ENCODE results near the gene LIPG.
A peak's percentile ranks its signal among the peaks of the same experiment; 100 is the strongest.
"Not testable (repeated sequence)": the region's sequence is repeated elsewhere in the genome, so short reads cannot be mapped to it uniquely, and the experiment has no call there.

The LIPG gene

DNA sequence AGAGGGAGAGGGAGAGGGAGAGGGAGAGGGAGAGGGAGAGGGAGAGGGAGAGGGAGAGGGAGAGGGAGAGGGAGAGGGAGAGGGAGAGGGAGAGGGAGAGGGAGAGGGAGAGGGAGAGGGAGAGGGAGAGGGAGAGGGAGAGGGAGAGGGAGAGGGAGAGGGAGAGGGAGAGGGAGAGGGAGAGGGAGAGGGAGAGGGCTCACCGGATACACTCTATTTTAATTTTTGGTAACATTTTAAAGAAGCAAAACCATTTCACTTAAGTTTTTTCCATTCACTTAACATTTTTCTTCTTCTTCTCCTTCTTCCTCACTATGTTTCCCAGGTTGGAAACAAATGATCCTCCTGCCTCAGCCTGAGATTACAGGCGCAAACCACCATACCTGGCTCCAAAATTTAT lies 17.2 kb downstream of the LIPG start:
- not testable (repeated sequence) for DNase-seq

DNA sequence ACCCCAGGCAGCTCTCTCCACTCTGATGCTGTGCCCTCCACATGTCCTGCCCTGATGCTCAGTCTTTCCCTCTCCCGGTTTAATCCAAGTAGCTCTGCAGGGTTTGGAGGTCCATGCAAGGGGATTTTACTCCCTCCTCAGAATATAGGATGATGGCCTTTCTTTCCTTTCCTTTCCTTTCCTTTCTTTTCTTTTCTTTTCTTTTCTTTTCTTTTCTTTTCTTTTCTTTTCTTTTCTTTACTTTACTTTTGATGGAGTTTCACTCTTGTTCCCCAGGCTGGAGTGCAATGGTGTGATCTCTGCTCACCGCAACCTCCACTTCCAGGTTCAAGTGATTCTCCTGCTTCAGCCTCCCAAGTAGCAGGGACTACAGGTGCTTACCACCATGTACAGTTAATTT lies 17.7 kb downstream of the LIPG start:
- not testable (repeated sequence) for DNase-seq

DNA sequence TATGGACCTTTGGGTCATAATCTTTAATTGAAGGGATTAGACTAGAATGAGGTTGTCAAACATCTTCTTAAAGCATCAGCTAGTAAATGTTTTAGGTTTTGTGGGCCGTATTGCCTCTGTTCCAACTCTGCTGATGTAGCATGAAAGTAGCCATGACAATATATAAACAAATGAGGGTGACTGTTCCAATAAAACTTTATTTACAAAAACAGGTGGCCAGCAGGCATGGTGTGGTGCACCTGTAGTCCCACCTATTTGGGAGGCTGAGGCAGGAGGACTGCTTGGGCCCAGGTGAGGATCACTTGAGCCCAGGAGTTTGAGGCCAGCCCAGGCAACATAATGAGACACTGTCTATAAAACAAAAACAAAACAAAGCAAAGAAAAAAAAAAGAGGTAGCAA lies 18.4 kb downstream of the LIPG start:
- DNase-seq: no peak

DNA sequence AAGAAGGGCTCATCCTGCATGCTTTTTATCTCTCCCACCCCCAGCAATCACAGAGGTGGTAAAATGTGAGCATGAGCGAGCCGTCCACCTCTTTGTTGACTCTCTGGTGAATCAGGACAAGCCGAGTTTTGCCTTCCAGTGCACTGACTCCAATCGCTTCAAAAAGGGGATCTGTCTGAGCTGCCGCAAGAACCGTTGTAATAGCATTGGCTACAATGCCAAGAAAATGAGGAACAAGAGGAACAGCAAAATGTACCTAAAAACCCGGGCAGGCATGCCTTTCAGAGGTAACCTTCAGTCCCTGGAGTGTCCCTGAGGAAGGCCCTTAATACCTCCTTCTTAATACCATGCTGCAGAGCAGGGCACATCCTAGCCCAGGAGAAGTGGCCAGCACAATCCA lies 19.5 kb downstream of the LIPG start:
- no peak for DNase-seq

DNA sequence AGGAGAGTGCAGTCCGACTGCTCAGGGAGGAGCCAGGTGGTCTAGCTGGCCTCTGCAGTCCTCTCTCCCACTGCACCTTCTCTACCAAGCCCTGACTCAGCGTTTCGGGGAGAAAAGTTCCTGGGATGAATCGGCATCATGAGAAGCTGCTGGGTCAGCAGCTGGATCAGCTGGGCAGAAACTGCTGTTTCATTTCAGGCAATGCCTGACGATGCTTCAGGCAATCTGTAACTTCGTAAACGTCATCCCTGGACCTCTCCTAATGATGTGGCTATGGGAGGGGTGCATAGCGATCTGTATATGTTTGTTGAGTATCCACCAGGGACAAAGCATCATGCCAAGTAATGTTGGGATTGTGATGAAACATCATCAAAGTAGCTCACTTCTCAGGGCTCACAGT lies 20.7 kb downstream of the LIPG start:
- no peak for DNase-seq

DNA sequence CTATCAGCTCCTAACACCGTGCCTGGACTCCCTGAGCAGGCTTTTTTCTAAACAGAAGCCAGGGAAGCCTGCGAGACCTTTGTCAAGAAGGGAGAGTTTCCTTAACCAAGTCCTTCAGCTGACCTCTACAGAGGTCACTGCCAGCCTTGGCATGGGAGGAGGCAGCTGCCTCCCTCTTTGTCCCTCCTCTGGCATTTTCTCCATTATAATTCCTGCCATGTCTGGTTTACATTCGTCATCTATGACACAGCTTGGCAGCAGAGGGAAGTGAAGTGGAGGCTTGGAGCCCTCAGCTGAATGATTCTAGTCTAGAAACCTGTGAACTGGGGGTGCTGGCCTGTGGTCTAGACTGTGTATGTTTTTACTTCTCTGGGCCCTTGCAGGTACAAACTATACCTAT lies 22.5 kb downstream of the LIPG start:
- no peak for DNase-seq

DNA sequence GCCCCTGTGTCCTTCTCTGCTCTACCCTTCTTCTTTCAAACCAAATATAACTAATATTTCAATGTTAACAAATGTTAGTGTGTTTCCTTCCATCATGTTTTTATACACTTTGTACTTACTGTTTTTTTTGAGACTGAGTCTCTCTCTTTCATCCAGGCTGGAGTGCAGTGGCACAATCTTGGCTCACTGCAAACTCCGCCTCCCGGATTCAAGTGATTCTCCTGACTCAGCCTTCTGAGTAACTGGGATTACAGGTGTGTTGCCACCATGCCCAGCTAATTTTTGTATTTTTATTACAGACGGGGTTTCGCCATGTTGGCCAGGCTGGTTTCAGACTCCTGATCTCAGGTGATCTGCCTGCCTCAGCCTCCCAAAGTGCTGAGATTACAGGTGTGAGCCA lies 23.1 kb downstream of the LIPG start:
- DNase-seq: not testable (repeated sequence)

DNA sequence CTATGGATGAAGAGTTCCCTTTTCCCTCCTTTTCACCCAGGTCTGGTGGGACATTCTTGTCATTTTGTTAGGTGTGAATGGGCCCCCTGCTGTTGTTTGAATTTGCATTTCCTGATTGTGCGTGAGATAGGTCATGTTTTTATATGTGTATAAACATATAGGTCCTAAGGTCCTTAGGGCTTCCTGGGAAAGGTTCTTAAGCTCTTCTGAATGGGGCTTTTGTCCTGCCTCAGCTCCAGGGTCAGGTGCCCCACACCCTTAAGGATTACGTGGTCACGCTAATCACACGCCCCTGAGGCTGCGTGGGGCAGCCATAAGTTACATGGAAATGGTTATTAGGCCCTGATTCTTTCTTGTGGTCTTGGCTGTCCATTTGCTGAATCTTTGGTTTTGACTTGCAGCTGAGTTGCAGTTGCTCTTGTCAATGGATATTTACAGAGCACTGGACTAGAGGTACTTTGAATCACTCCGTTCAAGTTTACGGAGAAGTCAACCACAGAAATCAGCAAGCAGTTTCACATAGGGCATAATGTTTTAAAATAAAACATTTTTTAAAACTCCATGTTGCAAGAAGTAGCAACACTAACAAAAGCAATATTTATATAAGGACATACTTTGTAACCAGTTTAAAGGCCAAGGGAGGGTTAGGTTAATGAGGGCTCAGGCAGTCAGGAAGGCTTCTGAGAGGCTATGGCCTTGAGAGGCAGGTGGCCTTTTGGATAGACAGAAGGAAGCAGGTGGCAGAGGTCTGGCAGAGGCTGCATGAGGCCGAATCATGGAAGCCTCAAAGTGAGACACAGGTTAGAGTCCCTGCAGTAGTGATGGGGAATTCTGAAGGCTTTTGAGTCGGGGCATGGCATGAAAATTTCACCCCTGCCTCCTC lies 24.2 kb downstream of the LIPG start:
- DNase-seq: no peak

DNA sequence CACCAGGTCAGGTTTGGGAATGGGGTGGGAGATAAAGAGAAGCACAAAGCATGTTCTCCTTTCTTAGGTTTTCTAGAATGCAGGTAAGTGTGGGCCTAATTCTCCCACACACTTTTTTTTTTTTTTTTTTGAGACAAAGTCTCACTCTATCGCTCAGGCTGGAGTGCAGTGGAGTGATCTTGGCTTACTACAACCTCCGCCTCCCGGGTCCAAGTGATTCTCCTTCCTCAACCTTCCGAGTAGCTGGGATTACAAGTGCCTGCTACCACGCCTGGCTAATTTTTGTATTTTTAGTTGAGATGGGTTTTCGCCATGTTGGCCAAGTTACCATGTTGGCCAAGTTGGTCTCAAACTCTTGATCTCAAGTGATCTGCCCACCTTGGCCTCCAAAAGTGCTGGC lies 26.3 kb downstream of the LIPG start:
- DNase-seq: no peak

DNA sequence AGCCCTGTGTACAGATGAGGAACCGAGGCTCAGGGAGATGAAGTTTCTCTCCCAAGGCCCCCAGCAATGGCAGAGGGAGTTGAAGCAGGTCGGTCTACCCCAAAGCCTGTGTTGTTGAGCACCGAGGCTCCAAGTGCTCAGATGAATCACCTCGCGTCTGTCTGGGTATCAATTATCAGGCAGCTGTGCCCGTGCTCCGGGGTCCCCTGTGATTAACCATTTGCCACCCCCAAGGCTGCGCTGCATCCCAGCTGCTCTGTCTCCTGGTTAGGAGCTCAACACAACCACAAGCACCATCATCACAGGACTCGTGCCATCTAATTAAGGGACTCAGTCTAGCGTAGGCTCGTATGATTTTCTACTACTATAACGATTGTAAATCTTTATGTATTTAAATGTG lies 27.1 kb downstream of the LIPG start:
- no peak for DNase-seq

DNA sequence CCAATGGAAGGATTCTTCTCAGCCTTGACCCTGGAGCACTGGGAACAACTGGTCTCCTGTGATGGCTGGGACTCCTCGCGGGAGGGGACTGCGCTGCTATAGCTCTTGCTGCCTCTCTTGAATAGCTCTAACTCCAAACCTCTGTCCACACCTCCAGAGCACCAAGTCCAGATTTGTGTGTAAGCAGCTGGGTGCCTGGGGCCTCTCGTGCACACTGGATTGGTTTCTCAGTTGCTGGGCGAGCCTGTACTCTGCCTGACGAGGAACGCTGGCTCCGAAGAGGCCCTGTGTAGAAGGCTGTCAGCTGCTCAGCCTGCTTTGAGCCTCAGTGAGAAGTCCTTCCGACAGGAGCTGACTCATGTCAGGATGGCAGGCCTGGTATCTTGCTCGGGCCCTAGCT lies 28.8 kb downstream of the LIPG start:
- DNase-seq: no peak

DNA sequence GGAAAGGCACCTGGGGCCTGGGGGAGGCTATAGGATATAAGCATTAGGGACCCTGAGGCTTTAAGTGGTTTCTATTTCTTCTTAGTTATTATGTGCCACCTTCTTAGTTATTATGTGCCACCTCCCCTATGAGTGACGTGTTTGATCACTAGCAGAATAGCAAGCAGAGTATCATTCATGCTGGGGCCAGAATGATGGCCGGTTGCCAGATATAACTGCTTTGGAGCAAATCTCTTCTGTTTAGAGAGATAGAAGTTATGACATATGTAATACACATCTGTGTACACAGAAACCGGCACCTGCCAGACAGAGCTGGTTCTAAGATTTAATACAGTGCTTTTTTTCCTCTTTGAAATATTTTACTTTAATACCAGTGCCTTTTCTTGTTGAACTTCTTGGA lies 29.4 kb downstream of the LIPG start:
- no peak for DNase-seq

DNA sequence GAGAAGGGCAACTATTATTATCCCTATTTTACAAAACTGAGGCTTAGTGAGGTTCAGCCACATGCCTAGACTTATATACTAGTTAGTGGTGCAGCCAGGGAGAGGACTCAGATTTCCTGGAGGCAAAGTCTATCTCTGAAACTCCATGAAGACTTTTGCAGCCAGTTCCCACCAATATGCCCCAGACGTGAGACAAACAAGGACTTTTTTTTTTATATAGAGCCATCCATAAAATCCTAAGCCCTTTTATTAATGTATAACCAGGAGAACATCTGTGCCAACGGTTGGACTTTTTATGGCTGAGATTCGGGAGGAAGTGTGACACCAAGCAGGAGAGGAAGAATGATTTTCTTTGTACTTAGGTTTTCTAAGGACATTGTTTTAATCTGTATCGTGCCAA lies 29.9 kb downstream of the LIPG start:
- DNase-seq: no peak

DNA sequence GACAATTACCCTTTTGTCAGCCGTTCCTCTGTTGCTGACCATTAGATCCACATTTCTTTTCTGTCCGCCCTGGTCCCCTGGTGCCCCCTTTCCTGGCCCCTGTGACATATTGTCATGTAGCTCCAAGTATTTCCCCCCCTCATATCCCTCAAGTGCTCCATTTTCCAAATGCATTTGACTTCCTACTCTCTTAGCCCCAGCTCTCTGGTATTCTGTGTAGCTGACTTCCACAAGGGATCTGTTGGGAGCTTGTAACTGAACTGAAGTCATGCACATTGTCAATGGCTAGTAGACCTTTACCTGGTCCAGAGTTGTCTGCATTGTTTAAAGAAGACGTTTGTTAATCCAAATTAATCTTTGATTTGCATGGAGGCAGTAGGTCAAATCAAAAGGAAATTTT lies 34.8 kb downstream of the LIPG start:
- DNase-seq: no peak

DNA sequence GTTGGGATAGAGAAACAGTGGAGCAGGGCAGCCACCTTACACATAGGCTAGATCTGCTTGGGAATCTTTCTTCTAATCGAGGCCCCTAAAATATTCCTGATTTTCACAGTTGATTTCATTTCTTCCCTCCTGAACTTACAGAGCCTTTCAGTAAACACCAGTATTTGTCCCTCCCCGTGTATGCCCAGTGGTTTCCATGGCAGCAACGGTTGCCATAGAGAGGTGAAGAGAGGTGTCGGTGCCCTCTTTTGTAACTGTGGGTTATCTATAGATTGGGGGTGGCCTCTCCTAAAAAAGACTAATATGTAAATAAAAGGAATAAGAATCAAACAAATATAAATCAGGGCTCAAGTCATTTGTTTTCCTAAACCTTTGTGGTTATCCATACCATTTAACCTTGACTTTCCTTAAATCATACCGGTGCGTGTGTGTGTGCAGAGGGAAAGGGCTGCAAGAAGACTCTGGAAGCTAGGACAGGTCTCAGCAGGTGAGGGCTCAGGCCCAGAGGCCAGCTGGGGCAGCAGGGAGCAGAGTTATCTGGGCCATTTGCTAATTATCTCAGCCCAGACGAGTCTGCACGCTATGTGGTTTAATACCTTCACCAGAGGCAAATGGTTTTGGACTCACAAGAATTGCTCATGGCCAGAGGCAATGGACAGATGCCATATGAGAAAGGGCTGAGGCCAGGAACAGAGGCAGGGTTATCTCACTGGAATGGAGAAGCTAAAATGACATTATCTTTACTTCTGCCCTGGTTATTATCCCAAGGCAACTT lies 35.5 kb downstream of the LIPG start:
- DNase-seq: peak; percentile 35

DNA sequence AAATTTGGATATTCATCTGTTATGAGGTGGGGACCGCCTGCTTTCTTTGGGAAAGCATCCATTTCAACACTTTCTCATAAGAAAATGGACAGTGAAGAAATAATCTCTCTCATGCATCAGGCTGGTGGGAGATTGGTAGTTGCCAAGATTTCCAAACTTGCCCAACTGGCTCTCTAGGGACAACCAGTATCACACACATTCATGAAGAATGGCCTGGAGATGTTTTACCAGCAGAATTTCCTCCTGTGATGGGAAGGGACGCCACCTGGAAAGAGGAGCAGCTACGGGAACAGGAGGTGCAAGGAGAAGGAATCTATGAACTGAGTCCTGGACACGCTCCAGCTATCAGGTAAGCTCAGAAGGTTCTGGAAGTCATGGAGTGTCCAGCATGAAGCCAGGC lies 39.4 kb downstream of the LIPG start:
- DNase-seq: no peak

DNA sequence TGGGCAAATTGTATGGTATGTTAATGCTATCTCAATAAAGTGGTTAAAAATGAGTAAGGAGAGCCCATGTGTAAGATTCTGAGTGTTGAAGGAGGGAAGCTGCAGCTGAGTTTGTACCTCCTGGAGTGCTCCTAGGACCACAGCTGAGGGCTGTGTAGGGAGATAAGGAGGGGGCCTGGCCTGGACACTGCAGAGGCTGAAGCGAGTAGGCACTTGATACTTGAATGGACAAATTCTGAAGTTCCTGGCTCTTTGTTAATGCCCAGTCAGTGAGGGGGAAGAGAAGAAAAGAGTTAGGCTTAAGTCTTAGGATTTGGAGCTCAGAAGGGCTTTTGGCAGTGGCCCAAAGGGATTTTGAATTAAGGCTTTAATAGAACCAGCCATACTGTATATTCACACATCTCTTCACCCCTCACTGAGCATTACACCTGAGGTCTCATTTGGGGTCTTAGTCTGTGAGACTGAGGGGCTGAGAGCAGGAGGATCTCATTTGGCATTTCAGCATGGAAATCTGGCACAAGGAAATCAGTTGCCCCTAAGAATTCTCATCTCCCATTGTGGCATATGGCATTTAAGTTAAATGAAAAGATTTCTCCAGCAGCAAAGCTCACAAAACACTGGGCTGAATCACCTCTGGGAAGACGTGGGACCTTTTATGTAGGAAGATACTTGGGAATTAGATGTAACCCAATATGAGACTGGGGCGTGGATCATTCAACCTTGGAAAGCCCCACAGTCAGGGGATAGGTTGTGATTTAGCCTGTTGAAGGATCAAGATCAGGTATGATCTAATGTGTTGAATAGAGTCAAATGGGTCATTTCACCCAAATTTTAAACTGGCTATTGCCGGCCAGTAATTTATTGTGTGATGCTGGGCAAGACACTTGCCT lies 46.8 kb downstream of the LIPG start:
- DNase-seq: no peak

DNA sequence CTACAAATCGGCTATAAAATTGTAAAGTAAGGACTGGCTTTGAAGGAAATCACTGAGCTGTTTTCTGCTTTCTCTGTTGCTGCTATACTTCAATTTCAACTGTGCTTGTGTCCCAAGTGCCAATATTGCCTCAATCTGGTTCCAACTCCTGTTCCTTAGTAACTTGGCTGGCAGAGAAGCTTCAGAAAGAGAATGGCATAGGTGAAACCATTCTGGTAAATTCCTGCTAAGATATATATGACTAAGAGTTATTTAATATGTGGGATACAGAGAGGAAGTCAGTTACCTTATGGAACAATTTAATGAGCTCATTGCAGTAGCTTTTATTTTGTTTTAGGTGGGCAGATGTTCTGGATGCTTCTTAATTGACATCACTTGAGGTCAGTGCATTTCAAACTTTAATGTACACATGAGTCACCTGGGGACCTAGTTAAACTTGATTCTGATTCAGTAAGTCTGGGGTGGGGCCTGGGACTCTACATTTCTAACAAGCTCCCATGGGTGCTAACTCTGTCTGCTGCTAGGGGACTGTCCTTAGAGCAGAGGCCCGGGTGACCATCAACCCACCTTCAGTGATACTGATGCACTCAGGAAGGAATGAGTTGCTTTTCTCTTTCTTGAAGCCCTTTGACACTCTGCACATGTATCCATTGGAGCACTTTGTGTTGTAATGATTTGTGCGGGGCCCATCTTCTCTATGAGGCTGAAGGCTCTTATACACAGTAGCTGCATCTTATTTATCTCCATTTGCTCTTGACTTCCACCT lies 47.6 kb downstream of the LIPG start:
- DNase-seq: no peak

DNA sequence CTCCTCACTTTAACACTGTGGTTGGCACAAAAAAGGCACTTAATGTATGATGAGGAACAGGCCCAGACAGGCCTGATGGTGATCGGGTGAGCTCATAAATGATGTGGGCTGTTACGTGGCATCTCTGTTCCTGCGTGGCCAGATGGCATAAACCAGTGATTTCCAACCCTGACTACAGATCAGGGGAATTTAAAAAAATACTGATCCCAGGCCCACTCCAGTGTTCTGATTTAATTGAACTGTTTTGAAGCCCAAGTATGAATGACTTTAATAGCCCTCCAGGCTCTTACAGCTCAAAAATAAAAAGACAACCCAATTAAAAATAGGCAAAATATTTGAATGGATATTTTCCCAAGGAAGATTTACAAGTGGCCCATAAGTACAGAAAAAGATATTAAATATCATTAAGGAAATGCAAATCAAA lies 48.2 kb downstream of the LIPG start:
- peak; percentile 2 for DNase-seq

DNA sequence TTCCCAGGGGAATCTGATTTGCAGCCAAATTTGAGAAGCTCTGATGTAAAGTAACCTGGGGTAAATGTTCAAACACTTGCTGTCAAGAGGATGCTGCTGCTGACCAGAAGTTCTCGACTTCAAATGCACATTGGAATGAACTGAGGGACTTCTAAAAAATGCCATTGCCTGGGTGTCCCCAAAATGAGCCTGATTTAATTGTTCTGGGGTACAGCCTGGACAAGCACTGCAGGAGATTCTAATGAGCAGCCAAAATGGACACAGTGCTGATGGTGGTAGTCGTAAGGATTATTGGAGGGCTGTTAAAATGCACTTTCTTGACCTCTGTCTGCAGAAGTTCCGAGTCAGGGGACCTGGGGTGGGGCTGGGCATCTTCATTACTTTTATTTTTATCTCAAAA lies 49.5 kb downstream of the LIPG start:
- DNase-seq: no peak

DNA sequence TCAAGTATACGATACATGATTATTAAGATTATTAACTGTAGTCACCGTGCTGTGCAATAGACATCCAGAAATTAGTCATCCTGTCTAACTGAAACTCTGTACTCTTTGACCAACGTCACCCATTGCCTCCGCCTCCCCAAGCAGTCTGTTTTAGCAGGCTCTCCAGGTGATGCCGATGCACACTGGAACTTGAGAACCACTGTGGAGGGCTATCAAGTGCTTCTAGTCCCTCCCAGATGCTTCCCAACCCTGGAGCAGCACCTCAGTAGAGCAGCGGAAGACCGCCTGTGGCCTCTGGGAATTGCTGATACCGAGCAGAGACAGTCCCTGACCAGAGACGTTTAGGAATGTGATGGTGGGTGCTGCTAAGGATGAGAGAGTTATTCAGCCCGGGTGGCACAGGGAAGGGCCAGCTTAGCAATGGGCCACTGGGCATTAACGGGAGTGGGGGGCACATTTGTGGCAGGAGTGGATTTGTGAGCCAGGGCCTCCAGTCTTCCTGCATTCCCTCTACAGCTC lies 50.7 kb downstream of the LIPG start:
- DNase-seq: no peak

DNA sequence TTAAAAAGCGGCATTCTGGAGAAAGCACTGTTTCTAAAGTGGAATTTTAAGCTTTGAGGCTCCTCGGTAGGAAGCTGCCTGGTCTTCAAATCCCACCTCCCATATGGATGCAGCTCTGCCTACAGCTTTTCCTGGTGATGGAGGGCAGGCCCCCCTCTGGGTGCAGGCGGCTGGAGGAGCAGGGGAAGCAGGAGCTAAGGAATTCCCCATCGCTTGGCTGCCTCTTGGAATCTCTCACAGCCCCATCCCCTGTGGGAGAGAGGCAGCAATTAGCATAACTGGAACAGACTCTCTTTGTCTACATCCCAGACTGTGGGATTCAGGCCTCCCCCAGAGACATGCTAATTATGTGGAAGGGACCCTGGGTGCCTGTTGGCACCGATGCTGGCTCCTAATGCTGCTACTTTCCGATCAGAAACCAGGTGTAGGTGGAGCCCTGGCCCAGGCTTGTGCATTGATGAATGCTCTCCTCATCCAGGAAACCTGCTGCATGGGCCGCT lies 51.3 kb downstream of the LIPG start:
- peak; percentile 58 for DNase-seq

All from NCI-H345 (cell line).